NCI-H510A treated with DMSO at 0.1 percent for 48 hours (cell line): ENCODE measurements around the gene SH3D19.
"Not testable (repeated sequence)": the region's sequence is repeated elsewhere in the genome, so short reads cannot be mapped to it uniquely, and the experiment has no call there.

Source experiments
- DNase-seq: peaks from one replicate; lab custom pipeline; 2025; lab: John Stamatoyannopoulos, UW

SH3D19 gene

GRCh38 chr4:151150821-151151580 lies 174.4 kb downstream of the SH3D19 start:
- no peak for DNase-seq

GRCh38 chr4:151148261-151148660 lies 177.1 kb downstream of the SH3D19 start:
- DNase-seq, result no peak

DNA sequence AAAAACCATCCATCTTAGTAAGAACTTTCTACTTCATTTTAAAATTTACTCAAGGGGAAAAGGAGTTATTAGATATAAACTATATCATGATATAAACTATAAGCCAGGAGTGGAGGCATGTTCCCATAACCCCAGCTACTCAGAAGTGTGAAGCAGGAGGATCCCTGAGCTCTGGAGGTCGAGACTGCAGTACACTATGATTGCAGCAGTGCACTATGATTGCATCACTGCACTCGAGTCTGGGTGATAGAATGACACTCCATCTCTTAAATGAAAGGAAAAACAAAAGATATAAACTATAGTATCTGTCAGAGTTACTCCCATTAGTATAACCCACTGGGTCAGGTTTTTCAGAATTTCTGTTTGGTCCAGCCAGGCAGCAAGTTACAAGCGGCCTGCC lies 178.4 kb downstream of the SH3D19 start:
- DNase-seq, result no peak

GRCh38 chr4:151144329-151145072 lies 180.9 kb downstream of the SH3D19 start:
- no peak for DNase-seq

- DNase-seq, result no peak
Measured at GRCh38 chr4:151143811-151144210, 181.6 kb downstream of the SH3D19 start.

DNA sequence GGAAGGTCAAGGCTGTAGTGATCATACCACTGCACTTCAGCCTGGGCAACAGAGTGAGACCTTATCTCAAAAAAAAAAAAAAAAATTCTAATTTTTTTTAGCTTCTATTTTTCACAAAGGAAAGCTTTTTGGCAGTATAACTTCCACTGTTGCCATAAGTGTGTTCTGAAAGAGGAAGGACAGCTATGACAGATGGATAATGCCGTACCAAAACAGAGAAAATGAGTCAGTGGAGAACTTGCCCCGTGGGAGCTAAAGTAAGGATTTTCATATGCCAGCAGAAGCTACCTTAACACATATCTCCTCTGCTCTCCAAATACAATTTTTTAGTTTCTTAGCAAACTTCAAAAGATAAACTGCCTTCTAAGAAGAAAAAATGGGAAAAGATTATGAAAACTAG lies 182.2 kb downstream of the SH3D19 start:
- no peak for DNase-seq

- no peak for DNase-seq
Measured at GRCh38 chr4:151142758-151143157, 182.6 kb downstream of the SH3D19 start.

DNA sequence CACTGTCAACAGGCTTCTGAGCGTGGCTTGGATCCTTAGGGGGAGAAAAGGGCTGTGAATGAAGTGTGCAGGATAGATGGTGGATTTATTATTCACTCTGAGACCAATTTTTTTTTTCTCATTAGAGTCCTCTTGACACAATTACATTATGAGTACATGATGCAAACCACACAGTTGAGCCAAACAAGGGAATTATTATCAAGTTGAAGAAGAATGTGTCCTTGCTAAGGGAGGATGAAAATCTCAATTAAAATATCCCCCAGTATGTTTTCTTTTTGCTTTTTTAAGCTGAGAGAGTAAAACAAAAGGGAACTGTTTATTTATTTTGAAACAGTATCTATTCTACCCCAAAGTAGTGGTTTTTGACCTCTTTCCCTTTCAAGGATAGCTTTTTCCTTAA lies 185.6 kb downstream of the SH3D19 start:
- no peak for DNase-seq

GRCh38 chr4:151136048-151136447 lies 189.4 kb downstream of the SH3D19 start:
- not testable (repeated sequence) for DNase-seq

DNA sequence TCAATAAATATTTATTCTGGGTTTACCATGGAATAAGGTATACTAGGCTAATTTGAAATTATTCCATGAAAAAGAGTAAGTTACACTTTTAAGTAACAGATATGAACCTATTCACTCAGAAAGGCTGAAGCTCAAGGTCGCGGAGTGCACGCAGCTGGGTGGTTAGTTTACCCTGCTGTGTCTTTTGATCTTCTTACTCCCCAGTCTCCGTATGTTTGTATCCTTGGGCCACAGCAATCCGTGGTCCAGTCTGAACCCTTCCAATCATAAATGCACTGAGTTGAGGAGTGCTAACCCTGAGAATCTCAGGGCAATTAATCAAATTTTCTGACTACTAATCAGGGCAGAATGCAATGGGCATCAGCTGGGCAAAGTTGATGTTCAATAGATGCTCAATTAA lies 192.1 kb downstream of the SH3D19 start:
- no peak for DNase-seq

- DNase-seq, result no peak
Measured at GRCh38 chr4:151129796-151130195, 195.6 kb downstream of the SH3D19 start.

DNA sequence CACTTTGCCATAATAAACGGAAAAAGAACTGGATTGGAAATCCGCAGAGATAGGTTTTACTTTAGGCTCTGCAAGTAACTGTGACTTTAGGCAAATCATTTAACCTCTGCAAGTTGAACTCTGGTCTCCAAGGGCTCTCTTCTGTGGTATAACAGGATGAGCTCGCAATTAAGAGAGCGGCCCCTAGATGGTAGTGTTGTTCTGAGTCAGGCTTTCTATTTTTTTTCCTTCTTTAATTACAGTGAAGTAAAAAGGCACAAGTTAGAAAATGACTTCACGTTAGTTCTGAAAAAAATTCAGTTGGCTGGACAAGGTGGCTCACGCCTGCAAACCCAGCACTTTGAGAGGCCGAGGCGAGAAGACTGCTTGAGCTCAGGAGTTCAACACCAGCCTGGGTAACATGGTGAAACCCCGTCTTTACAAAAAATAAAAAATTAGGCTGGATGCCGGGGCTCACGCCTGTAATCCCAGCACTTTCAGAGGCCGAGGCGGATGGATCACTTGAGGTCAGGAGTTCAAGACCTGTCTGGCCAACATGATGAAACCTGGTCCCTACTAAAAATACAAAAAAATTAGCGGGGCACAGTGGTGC lies 207.9 kb downstream of the SH3D19 start:
- peak; percentile 73 for DNase-seq

GRCh38 chr4:151114986-151115385 lies 210.4 kb downstream of the SH3D19 start:
- no peak for DNase-seq

GRCh38 chr4:151114338-151114737 lies 211.1 kb downstream of the SH3D19 start:
- DNase-seq, result no peak

DNA sequence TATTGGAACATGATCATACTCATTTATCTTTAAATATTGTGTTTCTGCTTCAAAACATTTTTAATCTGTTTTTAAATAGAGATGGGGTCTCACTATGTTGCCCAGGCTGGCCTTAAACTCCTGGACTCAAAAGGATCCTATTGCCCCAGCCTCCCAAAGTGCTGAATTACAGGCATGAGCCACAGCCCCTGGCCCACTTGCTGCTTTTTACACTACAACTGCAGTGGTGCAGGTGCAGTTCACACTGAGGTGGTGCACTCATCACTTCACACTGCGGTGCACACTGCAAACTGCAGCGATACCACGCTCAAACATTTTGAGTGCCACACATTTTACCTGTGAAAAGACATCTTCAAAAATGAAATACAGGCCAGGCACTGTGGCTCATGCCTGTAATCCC lies 215.2 kb downstream of the SH3D19 start:
- DNase-seq, result no peak

GRCh38 chr4:151107063-151107462 lies 218.3 kb downstream of the SH3D19 start:
- DNase-seq, result no peak

GRCh38 chr4:151105454-151106032 lies 219.9 kb downstream of the SH3D19 start:
- DNase-seq, result no peak

DNA sequence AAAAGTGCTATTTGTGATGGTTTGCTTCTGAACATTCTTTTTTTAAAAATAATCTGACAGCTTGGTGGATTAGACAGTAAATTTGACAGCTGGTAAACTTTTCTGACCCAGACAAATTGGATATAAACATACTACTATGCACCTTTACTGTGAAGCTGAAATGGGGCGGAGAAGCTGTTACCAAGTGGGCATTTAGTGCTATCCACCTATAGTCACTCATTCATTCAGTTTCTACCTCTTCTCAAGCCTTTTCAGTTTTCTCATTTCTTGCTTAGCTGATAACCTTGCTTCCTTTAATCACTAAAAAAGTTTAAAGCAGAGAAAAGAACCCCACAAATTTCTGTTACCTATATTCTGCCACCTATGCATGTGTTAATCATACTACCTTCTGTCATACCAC lies 220.8 kb downstream of the SH3D19 start:
- no peak for DNase-seq

- DNase-seq, result no peak
Measured at GRCh38 chr4:151103758-151104157, 221.6 kb downstream of the SH3D19 start.

DNA sequence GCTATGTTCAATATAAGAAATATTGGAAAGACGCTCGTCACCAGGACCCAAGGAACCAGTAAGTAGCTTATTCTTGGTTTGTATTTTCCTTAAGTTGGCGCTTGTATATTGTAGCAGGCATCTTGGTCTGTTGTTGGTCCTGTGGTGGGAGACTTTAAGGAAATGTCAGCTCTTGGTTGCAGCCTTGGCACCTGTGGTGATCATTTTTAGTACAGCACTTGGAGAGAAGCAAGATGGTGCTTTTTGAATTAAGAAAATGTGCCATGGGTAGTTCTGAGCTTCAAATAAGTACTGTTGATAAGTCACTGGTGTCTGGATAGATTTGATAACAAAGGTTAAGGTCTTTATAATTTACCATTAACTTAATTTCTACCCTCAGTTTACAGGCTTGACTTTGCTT lies 224.9 kb downstream of the SH3D19 start:
- no peak for DNase-seq

DNA sequence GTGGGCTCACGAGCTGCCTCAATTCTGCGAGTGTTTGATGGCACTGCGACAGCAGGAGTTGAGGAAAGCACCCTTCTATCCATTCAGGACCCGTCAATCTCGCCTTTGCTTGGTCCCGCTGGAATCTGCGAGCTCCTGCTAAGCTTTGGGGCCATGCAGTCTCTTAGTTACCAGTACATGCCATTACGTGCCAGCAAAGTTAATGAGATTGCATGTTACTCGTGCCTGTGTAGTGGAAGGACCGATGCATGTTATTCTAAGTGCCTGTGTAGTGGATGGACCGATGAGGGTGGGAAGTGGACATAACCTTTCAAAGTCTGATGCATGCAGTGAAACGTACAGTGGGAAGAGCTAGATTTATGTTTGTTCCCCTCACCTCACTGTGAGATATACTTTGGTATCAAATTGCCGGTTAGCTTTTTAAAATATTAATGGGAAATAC lies 225.4 kb downstream of the SH3D19 start:
- DNase-seq, result no peak

DNA sequence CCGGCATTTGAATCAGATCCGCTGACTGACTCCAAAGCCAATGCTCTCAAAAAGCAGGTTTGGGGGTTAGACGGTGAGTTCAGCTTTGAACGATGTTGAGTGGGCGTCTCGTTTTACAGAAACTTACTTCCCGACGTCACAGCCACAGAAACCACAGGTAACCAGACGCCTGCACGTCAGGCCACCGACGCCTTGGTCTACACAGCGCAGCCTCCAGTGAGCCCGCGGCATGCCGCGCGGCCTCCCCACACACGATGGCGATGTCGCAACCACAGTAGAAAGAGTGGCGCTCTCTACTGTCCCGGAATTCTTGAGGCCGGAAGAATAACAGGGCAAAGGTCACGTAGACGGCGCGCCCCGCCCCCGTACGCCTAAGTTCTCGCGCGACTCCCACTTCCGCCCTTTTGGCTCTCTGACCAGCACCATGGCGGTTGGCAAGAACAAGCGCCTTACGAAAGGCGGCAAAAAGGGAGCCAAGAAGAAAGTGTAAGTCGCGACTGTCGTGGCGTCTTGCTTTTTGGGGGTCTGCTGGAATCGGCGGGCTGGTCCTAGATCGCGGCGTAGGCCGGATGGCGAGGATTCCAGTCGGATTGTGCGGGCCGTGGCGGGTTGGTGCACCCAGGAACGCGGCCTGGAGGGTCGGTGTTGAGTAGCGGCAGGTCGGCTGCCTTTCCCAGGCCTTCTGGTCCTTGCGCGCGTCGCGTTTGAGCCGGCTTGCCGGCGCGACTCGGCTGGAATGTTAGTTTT lies 226.0 kb downstream of the SH3D19 start, which contains the start of gene RPS3A:
RPS3A (plus strand) TSS at position 400 of the 747 bp plus-strand sequence; CDS start at position 425, 25 bp downstream.
- DNase-seq, result peak; percentile 81
